Body of pancreas (tissue), 4 donors: ENCODE measurements around the gene VEGFD. TPM values are rescaled to one million over a fixed set of nuclear protein-coding genes. Genes with fewer than 3 reads are reported as not detected.

Experiments used
- ATAC-seq: fragments of 150-250 bp; one replicate; pipeline ENCODE4 v1.9.1; 2016
- DNase-seq, 4 donors: peaks; one replicate each; pipeline ENCODE4 v3.0.0-alpha.2; 2019
- H3K27ac ChIP-seq, 4 donors: fragments of 200-600 bp; sonication (generic); 1 replicate in 3 of 4; 2 replicates in 1 of 4; pipeline versions ENCODE4 v1.5.1 to v1.6.1; 2016 to 2019; ENCODE audit warnings: mild to moderate bottlenecking in 1 of 4, mixed read lengths in 1 of 4, moderate library complexity in 1 of 4
- H3K27me3 ChIP-seq, 2 donors: fragments of 200-600 bp; sonication (generic); one replicate each; pipeline ENCODE4 v1.6.0; 2016; ENCODE audit warnings: mild to moderate bottlenecking in 1 of 2
- H3K36me3 ChIP-seq, 2 donors: fragments of 200-600 bp; sonication (generic); replicated peaks in 1 of 2; 2 replicates each; pipeline ENCODE4 v1.5.1; 2016; ENCODE audit warnings: low read depth in 2 of 2; ENCODE audit not compliant: insufficient read depth in 1 of 2
- H3K4me1 ChIP-seq: fragments of 200-600 bp; sonication (generic); one replicate; pipeline ENCODE4 v1.6.0; 2016
- H3K4me3 ChIP-seq, 2 donors: fragments of 200-600 bp; sonication (generic); 1 replicate in 1 of 2; 2 replicates in 1 of 2; pipeline ENCODE4 v1.5.1; 2016 to 2019
- H3K9me3 ChIP-seq, 3 donors: fragments of 200-600 bp; sonication (generic); 1 replicate in 2 of 3; 2 replicates in 1 of 3; pipeline ENCODE4 v1.5.1; 2016
- POLR2A ChIP-seq, 3 donors: fragments of 450-650 bp; IDR thresholded peaks; one replicate each; pipeline ENCODE4 v1.6.1; 2016; ENCODE audit warnings: antibody characterized with exemption in 3 of 3, mild to moderate bottlenecking in 2 of 3
- WGBS, 2 donors: methylation state at CpG; one replicate each; pipeline ENCODE4 v1.1.5; 2017; 5-methylcytosine and 5-hydroxymethylcytosine counted together
- intact Hi-C: fragments of 100-400 bp; cut with DNase I; formaldehyde crosslinking; loops from one replicate; pipeline ENCODE4 v1.15.1; 2023
- total RNA-seq, 2 donors: library from RNA; depleted of rRNA; stranded (reverse); fragments of >200 nt; gene quantifications; one replicate each; pipeline ENCODE4 v1.1.0, GENCODE V29; 2016
- TF ChIP-seq, protein P1 (sequence below), 7 experiments: fragments of 450-650 bp in 4 of 7; fragments of 200-600 bp in 3 of 7; sonication (generic) in 3 of 7; IDR thresholded peaks; one replicate each; pipeline ENCODE4 v1.5.1; 2016 to 2019; ENCODE audit warnings: antibody characterized with exemption in 7 of 7

Gene VEGFD, protein sequence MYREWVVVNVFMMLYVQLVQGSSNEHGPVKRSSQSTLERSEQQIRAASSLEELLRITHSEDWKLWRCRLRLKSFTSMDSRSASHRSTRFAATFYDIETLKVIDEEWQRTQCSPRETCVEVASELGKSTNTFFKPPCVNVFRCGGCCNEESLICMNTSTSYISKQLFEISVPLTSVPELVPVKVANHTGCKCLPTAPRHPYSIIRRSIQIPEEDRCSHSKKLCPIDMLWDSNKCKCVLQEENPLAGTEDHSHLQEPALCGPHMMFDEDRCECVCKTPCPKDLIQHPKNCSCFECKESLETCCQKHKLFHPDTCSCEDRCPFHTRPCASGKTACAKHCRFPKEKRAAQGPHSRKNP
- total RNA-seq: under 1 TPM in 1 of 2 donors, not detected in 1; 0.66 TPM

DNA sequence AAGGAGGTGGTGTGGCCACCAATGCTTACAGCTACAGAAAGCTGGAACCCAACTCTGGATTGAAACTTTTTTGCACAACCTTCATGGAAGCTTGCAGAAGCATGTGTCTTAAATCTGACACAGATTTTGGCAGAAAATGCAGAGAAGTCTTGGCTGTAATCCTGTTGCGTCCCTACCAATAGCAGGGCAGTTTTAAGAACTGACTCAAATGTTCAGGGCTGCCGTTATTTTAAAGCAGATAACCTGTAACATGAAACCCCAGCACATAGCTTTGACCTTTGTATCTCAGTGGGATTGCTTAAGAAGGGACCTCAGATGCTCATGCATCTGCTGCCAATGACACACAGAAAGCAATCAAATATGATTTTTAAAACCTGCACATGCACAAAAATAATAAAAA lies at the start of gene VEGFD:
VEGFD (minus strand) TSS at position 110 of the 400 bp plus-strand sequence. CDS start 467 bp downstream, outside the sequence.
- H3K27me3 ChIP-seq: no peaks in the 10 kb centered on the region
- H3K9me3 ChIP-seq: no peaks in the 10 kb centered on the region
- H3K27ac ChIP-seq: no peak within 1 kb of the TSS
- no peak for DNase-seq
- no peaks in the 10 kb centered on the region for H3K4me1 ChIP-seq
- no peak for TF ChIP-seq POLR2A (IDR thresholded peaks at IDR 0.05)
- TF ChIP-seq, protein P1, sequence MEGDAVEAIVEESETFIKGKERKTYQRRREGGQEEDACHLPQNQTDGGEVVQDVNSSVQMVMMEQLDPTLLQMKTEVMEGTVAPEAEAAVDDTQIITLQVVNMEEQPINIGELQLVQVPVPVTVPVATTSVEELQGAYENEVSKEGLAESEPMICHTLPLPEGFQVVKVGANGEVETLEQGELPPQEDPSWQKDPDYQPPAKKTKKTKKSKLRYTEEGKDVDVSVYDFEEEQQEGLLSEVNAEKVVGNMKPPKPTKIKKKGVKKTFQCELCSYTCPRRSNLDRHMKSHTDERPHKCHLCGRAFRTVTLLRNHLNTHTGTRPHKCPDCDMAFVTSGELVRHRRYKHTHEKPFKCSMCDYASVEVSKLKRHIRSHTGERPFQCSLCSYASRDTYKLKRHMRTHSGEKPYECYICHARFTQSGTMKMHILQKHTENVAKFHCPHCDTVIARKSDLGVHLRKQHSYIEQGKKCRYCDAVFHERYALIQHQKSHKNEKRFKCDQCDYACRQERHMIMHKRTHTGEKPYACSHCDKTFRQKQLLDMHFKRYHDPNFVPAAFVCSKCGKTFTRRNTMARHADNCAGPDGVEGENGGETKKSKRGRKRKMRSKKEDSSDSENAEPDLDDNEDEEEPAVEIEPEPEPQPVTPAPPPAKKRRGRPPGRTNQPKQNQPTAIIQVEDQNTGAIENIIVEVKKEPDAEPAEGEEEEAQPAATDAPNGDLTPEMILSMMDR (IDR thresholded peaks at IDR 0.05): no peak
- no peak for ATAC-seq
- no peaks in the 10 kb centered on the region for H3K36me3 ChIP-seq
- intact Hi-C loops: no loop called here
- 20 to 36% methylated on average over 1 to 2 of the region's 2 CpGs for WGBS, 2 donors
- H3K4me3 ChIP-seq: no peak within 1 kb of the TSS

DNA sequence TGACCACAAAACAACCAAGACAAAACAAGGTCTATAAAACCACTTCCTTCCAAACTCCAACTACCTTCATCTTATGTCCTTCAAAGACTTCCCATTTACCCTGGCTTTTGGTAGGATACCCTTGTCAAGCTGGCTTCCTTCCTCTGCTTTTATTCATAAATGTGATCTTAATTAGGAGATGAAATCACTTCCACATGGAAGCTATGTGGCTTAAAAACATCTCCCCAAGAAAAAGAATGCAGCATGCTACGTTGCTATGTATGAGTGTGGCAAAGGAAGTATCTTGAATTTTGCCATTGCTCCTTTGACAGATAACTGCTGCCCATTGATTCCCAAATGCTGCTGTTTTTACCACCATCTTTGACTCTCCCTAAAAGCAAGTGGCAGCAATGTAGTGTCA lies 46.4 kb upstream of the VEGFD start:
- intact Hi-C loops: no loop called here
- 73% methylated on average over 1 of the region's 1 CpG for WGBS, 2 donors
- no peak for DNase-seq
- ATAC-seq: no peak
- H3K36me3 ChIP-seq: no peaks in the 10 kb centered on the region
- no peaks in the 10 kb centered on the region for H3K9me3 ChIP-seq
- H3K27ac ChIP-seq: no peak overlapping the region
- no peaks in the 10 kb centered on the region for H3K4me1 ChIP-seq
- no peak overlapping the region for H3K4me3 ChIP-seq
- TF ChIP-seq POLR2A (IDR thresholded peaks at IDR 0.05): no peak
- TF ChIP-seq, protein P1 (IDR thresholded peaks at IDR 0.05): no peak
- no peaks in the 10 kb centered on the region for H3K27me3 ChIP-seq

DNA sequence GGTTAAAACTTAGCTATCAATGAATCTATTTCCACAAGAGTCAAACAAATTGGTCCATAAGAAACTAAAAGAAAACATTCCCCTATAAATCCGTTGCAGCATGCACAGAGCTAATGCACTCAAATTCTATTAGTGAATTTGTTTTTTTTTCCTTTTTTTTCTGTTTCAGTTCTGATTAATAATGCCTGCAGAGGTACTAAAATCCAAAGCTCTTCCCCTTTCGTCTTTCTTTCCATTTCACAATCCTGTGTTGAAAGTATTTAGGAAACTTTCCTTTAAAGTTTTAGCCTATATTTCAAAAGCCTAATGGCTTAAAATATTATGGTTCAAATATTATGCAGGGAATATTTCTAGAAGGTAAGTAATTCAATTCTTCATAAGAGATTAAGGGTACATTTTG lies 45.9 kb upstream of the VEGFD start:
- DNase-seq (no peak), ATAC-seq (no peak)
- TF ChIP-seq, protein P1 (IDR thresholded peaks at IDR 0.05): no peak
- no peak for TF ChIP-seq POLR2A (IDR thresholded peaks at IDR 0.05)
- no peak overlapping the region for H3K27ac ChIP-seq
- no peaks in the 10 kb centered on the region for H3K27me3 ChIP-seq
- 78 to 80% methylated on average over 2 of the region's 2 CpGs for WGBS, 2 donors
- no peaks in the 10 kb centered on the region for H3K4me1 ChIP-seq
- no peak overlapping the region for H3K4me3 ChIP-seq
- no peaks in the 10 kb centered on the region for H3K36me3 ChIP-seq
- intact Hi-C loops: no loop called here
- H3K9me3 ChIP-seq: no peaks in the 10 kb centered on the region

DNA sequence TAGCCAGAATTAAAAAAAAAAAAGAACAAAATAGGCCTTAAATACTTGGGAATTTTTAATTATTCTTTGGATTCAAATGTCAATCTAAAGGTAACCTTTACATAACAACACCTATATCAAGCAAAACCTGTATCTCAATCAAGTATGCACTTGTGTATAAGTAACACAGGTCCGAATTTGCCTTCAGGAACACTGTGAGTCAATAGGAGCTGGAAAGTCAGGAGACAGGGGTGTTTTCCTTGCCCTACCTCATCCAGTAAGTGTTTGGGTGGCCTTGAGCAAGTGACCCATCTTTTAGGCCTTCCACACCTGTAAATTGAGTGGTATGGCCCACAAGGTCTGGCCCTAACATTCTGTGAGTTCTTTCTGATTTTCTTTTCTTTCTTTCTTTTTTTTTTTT lies 40.8 kb upstream of the VEGFD start:
- DNase-seq (no peak), ATAC-seq (no peak)
- intact Hi-C loops: no loop called here
- Histone ChIP-seq H3K9me3 (no peaks in the 10 kb centered on the region), H3K27ac (no peak overlapping the region), H3K27me3 (no peaks in the 10 kb centered on the region), H3K4me1 (no peaks in the 10 kb centered on the region), H3K36me3 (no peaks in the 10 kb centered on the region), H3K4me3 (no peak overlapping the region)
- 24 to 38% methylated on average over 1 of the region's 1 CpG for WGBS, 2 donors
- no peak for TF ChIP-seq POLR2A (IDR thresholded peaks at IDR 0.05)
- TF ChIP-seq, protein P1 (IDR thresholded peaks at IDR 0.05): no peak

DNA sequence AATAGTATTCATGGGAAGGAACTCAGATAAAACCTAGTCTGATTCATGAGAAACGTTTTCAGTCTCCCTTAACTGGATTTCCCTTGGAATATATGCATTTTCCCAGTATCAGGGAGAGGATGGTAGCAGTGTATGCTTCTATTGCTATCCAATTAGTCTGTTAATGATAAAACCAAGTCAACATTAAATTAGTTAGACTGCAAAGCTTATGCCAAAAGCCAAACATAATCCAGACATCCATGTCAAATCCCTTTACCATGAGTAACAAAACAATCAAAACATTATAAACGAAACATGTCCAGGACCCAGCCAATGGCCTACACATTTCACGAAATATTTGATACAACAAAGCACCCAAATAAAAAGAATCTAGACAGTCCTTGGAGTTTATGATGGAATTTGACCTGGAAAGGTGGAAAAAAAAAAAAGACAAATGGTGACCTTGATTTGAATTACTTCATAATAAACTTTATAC lies 34.5 kb upstream of the VEGFD start:
- no peak for TF ChIP-seq POLR2A (IDR thresholded peaks at IDR 0.05)
- TF ChIP-seq, protein P1 (IDR thresholded peaks at IDR 0.05): no peak
- ATAC-seq: no peak
- Histone ChIP-seq H3K36me3 (no peaks in the 10 kb centered on the region), H3K4me1 (no peaks in the 10 kb centered on the region), H3K4me3 (no peak overlapping the region), H3K9me3 (no peaks in the 10 kb centered on the region), H3K27me3 (no peaks in the 10 kb centered on the region), H3K27ac (no peak overlapping the region)
- WGBS, 2 donors: 46 to 50% methylated on average over 3 of the region's 3 CpGs
- intact Hi-C loops: no loop called here
- DNase-seq: no peak
